PC-3 (cell line): Measurements from ENCODE around the gene PTGR2. TPM values are rescaled to one million over a fixed set of nuclear protein-coding genes. Genes with fewer than 3 reads are reported as not detected.
"Not testable (repeated sequence)": the region's sequence is repeated elsewhere in the genome, so short reads cannot be mapped to it uniquely, and the experiment has no call there.

Experiments used
- ATAC-seq: fragments of 200-7000 bp; cut with Tn5 transposase; 2 replicates; pipeline ENCODE4 v1.9.1; 2020; ENCODE audit warnings: mild to moderate bottlenecking, moderate library complexity
- BruUV-seq: library from RNA; stranded (reverse); fragments of 400-500 nt; replicated peaks from 2 replicates; lab custom pipeline; 2021; lab: Mats Ljungman, UMichigan
- CTCF ChIA-PET: fragments of 300-600 bp; sonication (Branson Sonifier 250); formaldehyde crosslinking; loops from one replicate; lab custom pipeline; 2022; ENCODE audit warnings: antibody characterized with exemption; lab: Charles Lee
- POLR2A ChIA-PET: fragments of 300-600 bp; sonication (Branson Sonifier 250); formaldehyde crosslinking; loops from one replicate; lab custom pipeline; 2022; ENCODE audit warnings: antibody characterized with exemption; ENCODE audit not compliant: unreplicated experiment; lab: Charles Lee
- DNase-seq: peaks from one replicate; pipeline ENCODE4 v3.0.0-alpha.2; 2015
- H2AFZ ChIP-seq: fragments of 300-600 bp; sonication (generic); 2 replicates; pipeline ENCODE4 v1.6.0; 2016; ENCODE audit warnings: antibody characterized with exemption, low read length
- H3F3A ChIP-seq: fragments of 300-600 bp; sonication (generic); one replicate; pipeline ENCODE4 v1.6.0; 2017; ENCODE audit warnings: antibody characterized with exemption, low read length, control low read depth, mild to moderate bottlenecking; ENCODE audit not compliant: unreplicated experiment
- H3K27ac ChIP-seq: fragments of 300-600 bp; sonication (generic); 2 replicates; pipeline ENCODE4 v1.5.1; 2016; ENCODE audit warnings: mild to moderate bottlenecking, low read length
- H3K27me3 ChIP-seq: fragments of 300-600 bp; sonication (generic); 2 replicates; pipeline ENCODE4 v1.6.1; 2016; ENCODE audit warnings: low read length, mixed read lengths
- H3K36me3 ChIP-seq: fragments of 300-600 bp; sonication (generic); 2 replicates; pipeline ENCODE4 v1.6.1; 2016; ENCODE audit warnings: low read depth, mixed run types, low read length, mixed read lengths
- H3K4me1 ChIP-seq: fragments of 300-600 bp; sonication (generic); 2 replicates; pipeline ENCODE4 v1.5.1; 2016; ENCODE audit warnings: low read length; ENCODE audit not compliant: insufficient read depth
- H3K4me2 ChIP-seq: fragments of 300-600 bp; sonication (generic); 2 replicates; pipeline ENCODE4 v1.6.0; 2016; ENCODE audit warnings: low read length
- H3K4me3 ChIP-seq: fragments of 300-600 bp; sonication (generic); 2 replicates; pipeline ENCODE4 v1.5.1; 2016; ENCODE audit warnings: mild to moderate bottlenecking, low read length, mixed read lengths
- H3K79me2 ChIP-seq: fragments of 300-600 bp; sonication (generic); 2 replicates; pipeline ENCODE4 v1.6.1; 2017; ENCODE audit warnings: low read length, mixed read lengths
- H3K9ac ChIP-seq: fragments of 300-600 bp; sonication (generic); 2 replicates; pipeline ENCODE4 v1.6.0; 2016; ENCODE audit warnings: mild to moderate bottlenecking, low read length
- H3K9me2 ChIP-seq: fragments of 300-600 bp; sonication (generic); replicated peaks from 2 replicates; pipeline ENCODE4 v1.6.1; 2016; ENCODE audit warnings: mixed run types, low read length, mixed read lengths
- H3K9me3 ChIP-seq: fragments of 300-600 bp; sonication (generic); 2 replicates; pipeline ENCODE4 v1.6.1; 2016; ENCODE audit warnings: low read length, mixed read lengths
- H4K20me1 ChIP-seq: fragments of 300-600 bp; sonication (generic); 2 replicates; pipeline ENCODE4 v1.6.1; 2016; ENCODE audit warnings: low read length, mixed read lengths
- EZH2 ChIP-seq: fragments of 300-600 bp; sonication (generic); IDR thresholded peaks from one replicate; pipeline ENCODE4 v1.6.1; 2017; ENCODE audit warnings: antibody characterized with exemption, mild to moderate bottlenecking, low read length; ENCODE audit not compliant: unreplicated experiment
- EZH2phosphoT487 ChIP-seq: fragments of 300-600 bp; sonication (generic); IDR thresholded peaks from 2 replicates; pipeline ENCODE4 v1.6.1; 2018; ENCODE audit warnings: mild to moderate bottlenecking, antibody characterized with exemption, low read length, borderline replicate concordance
- intact Hi-C: fragments of 100-400 bp; cut with micrococcal nuclease; formaldehyde crosslinking; loops from 2 replicates; pipeline ENCODE4 v1.9.0; 2023
- total RNA-seq: library from RNA; depleted of rRNA; stranded (reverse); fragments of >200 nt; gene quantifications from 2 replicates; pipeline ENCODE4 v1.2.3, GENCODE V29; 2014
- TF ChIP-seq, protein P1 (sequence below): fragments of 300-600 bp; sonication (generic); conservative IDR thresholded peaks from 2 replicates; pipeline ENCODE4 v1.5.1; 2017; ENCODE audit warnings: antibody characterized with exemption, low read depth, mild to moderate bottlenecking, low read length

PTGR2 gene
- total RNA-seq, 1 experiment from 2014 or later, result 6.2 TPM

DNA sequence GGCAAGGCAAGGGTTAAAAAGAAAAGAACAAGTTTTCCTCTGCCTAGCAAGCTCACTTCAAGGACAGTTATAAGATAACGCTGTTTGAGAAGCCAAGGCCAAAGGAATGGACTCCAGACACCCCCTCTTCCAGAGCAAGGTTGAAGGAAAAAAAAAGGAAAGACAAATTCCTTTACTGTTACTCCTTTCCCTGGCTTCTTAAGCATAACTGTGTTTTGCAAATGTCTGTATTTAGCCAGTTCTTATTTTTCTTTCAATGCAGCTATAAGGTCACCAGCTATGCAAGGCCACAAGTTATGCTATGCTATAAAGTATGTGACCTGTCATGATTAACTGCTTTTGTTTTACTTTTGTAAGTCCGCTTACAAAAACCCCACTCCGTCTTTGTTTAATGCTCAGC is 61.6 kb downstream of the PTGR2 start:
- Histone ChIP-seq H3K4me3 (no peak overlapping the region), H3K4me2 (no peak overlapping the region), H3K79me2 (0 out of 2 replicates have a peak, but pooled peaks cover 10% of the 10 kb centered on the region), H4K20me1 (no peaks in the 10 kb centered on the region), H3K27me3 (no peaks in the 10 kb centered on the region), H3K9ac (no peak overlapping the region), H2AFZ (no peak overlapping the region), H3F3A (no peaks in the 10 kb centered on the region), H3K27ac (no peak overlapping the region), H3K4me1 (peaks cover 6% of the 10 kb centered on the region), H3K9me3 (no peaks in the 10 kb centered on the region), H3K36me3 (peaks cover 58% of the 10 kb centered on the region), H3K9me2 (no peaks in the 10 kb centered on the region)
- ChIA-PET CTCF (no interaction called here), POLR2A (no interaction called here)
- TF ChIP-seq EZH2phosphoT487 (no peak), EZH2 (no peak)
- TF ChIP-seq, protein P1, sequence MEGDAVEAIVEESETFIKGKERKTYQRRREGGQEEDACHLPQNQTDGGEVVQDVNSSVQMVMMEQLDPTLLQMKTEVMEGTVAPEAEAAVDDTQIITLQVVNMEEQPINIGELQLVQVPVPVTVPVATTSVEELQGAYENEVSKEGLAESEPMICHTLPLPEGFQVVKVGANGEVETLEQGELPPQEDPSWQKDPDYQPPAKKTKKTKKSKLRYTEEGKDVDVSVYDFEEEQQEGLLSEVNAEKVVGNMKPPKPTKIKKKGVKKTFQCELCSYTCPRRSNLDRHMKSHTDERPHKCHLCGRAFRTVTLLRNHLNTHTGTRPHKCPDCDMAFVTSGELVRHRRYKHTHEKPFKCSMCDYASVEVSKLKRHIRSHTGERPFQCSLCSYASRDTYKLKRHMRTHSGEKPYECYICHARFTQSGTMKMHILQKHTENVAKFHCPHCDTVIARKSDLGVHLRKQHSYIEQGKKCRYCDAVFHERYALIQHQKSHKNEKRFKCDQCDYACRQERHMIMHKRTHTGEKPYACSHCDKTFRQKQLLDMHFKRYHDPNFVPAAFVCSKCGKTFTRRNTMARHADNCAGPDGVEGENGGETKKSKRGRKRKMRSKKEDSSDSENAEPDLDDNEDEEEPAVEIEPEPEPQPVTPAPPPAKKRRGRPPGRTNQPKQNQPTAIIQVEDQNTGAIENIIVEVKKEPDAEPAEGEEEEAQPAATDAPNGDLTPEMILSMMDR, result no peak
- intact Hi-C loops, result no loop called here
- no peak for DNase-seq
- no TSS peak for BruUV-seq
- no peak for ATAC-seq

DNA sequence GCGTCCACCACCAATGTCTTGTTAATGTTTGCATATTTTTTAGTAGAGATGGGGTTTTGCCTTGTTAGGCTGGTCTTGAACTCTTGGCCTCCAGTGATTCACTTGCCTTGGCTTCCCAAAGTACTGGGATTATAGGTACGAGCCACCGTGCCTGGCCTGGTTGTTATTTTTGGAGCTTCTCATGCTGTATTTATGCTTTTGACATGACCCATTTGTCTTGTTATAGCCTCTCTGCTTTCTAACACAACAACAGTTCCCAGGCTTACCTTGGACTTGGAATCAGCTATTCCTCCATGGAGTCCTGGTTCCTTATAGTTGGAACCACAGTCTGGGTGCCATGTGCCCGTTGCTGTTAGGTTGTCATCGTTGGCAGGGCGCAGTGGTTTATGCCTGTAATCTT is 64.7 kb downstream of the PTGR2 start:
- Histone ChIP-seq H4K20me1 (no peaks in the 10 kb centered on the region), H3K27ac (no peak overlapping the region), H3F3A (no peaks in the 10 kb centered on the region), H3K4me3 (no peak overlapping the region), H3K27me3 (no peaks in the 10 kb centered on the region), H3K4me1 (peaks cover 6% of the 10 kb centered on the region), H3K9me2 (no peaks in the 10 kb centered on the region), H3K79me2 (0 out of 2 replicates have a peak, but pooled peaks cover 10% of the 10 kb centered on the region), H3K36me3 (peaks cover 42% of the 10 kb centered on the region), H3K4me2 (no peak overlapping the region), H2AFZ (no peak overlapping the region), H3K9me3 (no peaks in the 10 kb centered on the region), H3K9ac (no peak overlapping the region)
- no peak for DNase-seq
- no TSS peak for BruUV-seq
- ATAC-seq, result no peak
- CTCF ChIA-PET, result interaction anchor here (0.6 kb wide), 1 partner anchor 205 kb away, joined by 3 read pairs; no protein-coding TSS in a partner anchor
- intact Hi-C loops, result no loop called here
- TF ChIP-seq EZH2 (no peak), EZH2phosphoT487 (no peak)
- TF ChIP-seq, protein P1, result no peak
- POLR2A ChIA-PET, result no interaction called here

DNA sequence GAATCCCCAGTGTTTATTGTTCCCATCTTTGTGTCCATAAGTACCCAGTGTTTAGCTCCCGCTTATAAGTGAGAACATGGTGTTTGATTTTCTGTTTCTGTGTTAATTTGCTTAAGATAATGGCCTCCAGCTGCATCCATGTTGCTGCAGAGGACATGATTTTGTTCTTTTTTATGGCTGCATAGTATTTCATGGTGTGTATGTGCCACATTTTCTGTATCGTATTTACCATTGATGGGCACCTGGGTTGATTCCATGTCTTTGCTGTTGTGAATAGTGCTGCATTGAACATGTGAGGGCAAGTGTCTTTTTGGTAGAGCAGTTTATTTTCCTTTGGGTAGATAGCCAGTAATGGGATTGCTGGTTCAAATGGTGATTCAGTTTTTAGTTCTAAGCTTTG is 67.8 kb downstream of the PTGR2 start:
- H3K9me2 ChIP-seq, H3K4me3 ChIP-seq, H3F3A ChIP-seq, H3K4me2 ChIP-seq, DNase-seq, H3K4me1 ChIP-seq, intact Hi-C loops, H3K27ac ChIP-seq, H3K27me3 ChIP-seq, ATAC-seq, H3K9me3 ChIP-seq, H4K20me1 ChIP-seq, H3K9ac ChIP-seq, H3K79me2 ChIP-seq, BruUV-seq, H2AFZ ChIP-seq, CTCF ChIA-PET: not testable (repeated sequence)
- POLR2A ChIA-PET, result interaction anchor here (0.6 kb wide), 1 partner anchor 30 kb away, joined by 13 read pairs; the partner anchor contains the start of gene FAM161B
- peaks cover 44% of the 10 kb centered on the region for H3K36me3 ChIP-seq
